Measurements from ENCODE around the gene SETD2.

Gene SETD2

GRCh38 chr3:46984591-46985459 is 179.1 kb downstream of the SETD2 start:
- no peak for DNase-seq (ENCODE audit: low read depth in 2 of 2)

GRCh38 chr3:46982546-46982945 is 181.4 kb downstream of the SETD2 start:
- no peak for DNase-seq (ENCODE audit: low read depth in 2 of 2)

- no peak for DNase-seq (ENCODE audit: low read depth in 2 of 2)
These were observed 181.9 kb downstream of the SETD2 start for GRCh38 chr3:46981932-46982471.

- DNase-seq (ENCODE audit: low read depth in 2 of 2), result no peak
These were observed 183.9 kb downstream of the SETD2 start for GRCh38 chr3:46979958-46980497.

- peak; percentile 97 for DNase-seq (ENCODE audit: low read depth in 2 of 2)
These were observed 184.6 kb downstream of the SETD2 start, which contains the start of gene NBEAL2 for GRCh38 chr3:46978985-46979944. NBEAL2 (plus strand) TSS chr3:46979666; CDS start chr3:46979862, 196 bp downstream.

GRCh38 chr3:46978381-46978780 is 185.5 kb downstream of the SETD2 start:
- DNase-seq (ENCODE audit: low read depth in 2 of 2), result no peak

- DNase-seq (ENCODE audit: low read depth in 2 of 2), result no peak
These were observed 186.1 kb downstream of the SETD2 start for GRCh38 chr3:46977811-46978195.

- peak; percentile 80 to 84 for DNase-seq (ENCODE audit: low read depth in 2 of 2)
These were observed 187.4 kb downstream of the SETD2 start, which contains the start of gene CCDC12 for GRCh38 chr3:46976326-46977190. CCDC12 (minus strand) TSS chr3:46976745; CDS start chr3:46976732, 13 bp downstream.

GRCh38 chr3:46974421-46975171 is 189.3 kb downstream of the SETD2 start:
- no peak for DNase-seq (ENCODE audit: low read depth in 2 of 2)

- DNase-seq (ENCODE audit: low read depth in 2 of 2), result no peak
These were observed 191.5 kb downstream of the SETD2 start for GRCh38 chr3:46972396-46972795.

- no peak for DNase-seq (ENCODE audit: low read depth in 2 of 2)
These were observed 192.2 kb downstream of the SETD2 start for GRCh38 chr3:46971742-46972141.

GRCh38 chr3:46971151-46971550 is 192.8 kb downstream of the SETD2 start:
- DNase-seq (ENCODE audit: low read depth in 2 of 2), result no peak

- DNase-seq (ENCODE audit: low read depth in 2 of 2), result no peak
These were observed 193.4 kb downstream of the SETD2 start for GRCh38 chr3:46970391-46971091.

GRCh38 chr3:46968783-46969428 is 195.0 kb downstream of the SETD2 start:
- no peak for DNase-seq (ENCODE audit: low read depth in 2 of 2)

- DNase-seq (ENCODE audit: low read depth in 2 of 2), result no peak
These were observed 197.1 kb downstream of the SETD2 start for GRCh38 chr3:46966811-46967210.

Data from stimulated activated CD8-positive, alpha-beta memory T cell treated with anti-CD3 and anti-CD28 coated beads, Interleukin-2, amount 100 ng/mL, for 48 hours (primary cell).